K562 (cell line): Measurements from ENCODE around the gene NEK2. TPM values are rescaled to one million over a fixed set of nuclear protein-coding genes. Genes with fewer than 3 reads are reported as not detected.

Experiments
- SMAD4 ChIP-seq: fragments of 250-450 bp; sonication (Bioruptor Pico); conservative IDR thresholded peaks from 2 replicates; pipeline ENCODE4 v1.8.0; 2021; ENCODE audit warnings: inconsistent platforms, mild to moderate bottlenecking, moderate library complexity
- ZBTB11 ChIP-seq, 3 experiments: fragments of 200-800 bp in 1 of 3; fragments of 250-450 bp in 1 of 3; fragments of 450-650 bp in 1 of 3; sonication (Bioruptor Pico) in 1 of 3; sonication (Bioruptor generic) in 1 of 3; formaldehyde crosslinking in 1 of 3; IDR thresholded peaks; 2 replicates each; pipeline versions ENCODE4 v1.6.1 to v1.8.0; 2016 to 2022; ENCODE audit warnings: mild to moderate bottlenecking in 2 of 3, missing genetic modification characterization in 2 of 3, missing compliant biosample characterization in 1 of 3, moderate library complexity in 1 of 3
- ZBTB34 ChIP-seq: fragments of 250-450 bp; sonication (Bioruptor Pico); IDR thresholded peaks from 2 replicates; pipeline ENCODE4 v1.8.0; 2021; ENCODE audit warnings: mild to moderate bottlenecking, moderate library complexity
- polyA plus RNA-seq, 8 experiments: library from polyadenylated mRNA; depleted of rRNA in 4 of 8; stranded (reverse) in 5 of 8; unstranded in 3 of 8; fragments of >200 nt; fragmentation: Nextera tagmentation in 2 of 8; fragmentation: Illumina TruSeq in 1 of 8; extraction: Ambion mirVana in 2 of 8; extraction: Trizol in 1 of 8; gene quantifications; 2 replicates each; pipeline versions ENCODE4 v1.2.1 to v1.2.3, GENCODE V29; 2011 to 2014; ENCODE audit warnings: inconsistent platforms in 1 of 8, missing spikeins in 1 of 8
- total RNA-seq, 7 experiments: library from RNA; depleted of rRNA in 6 of 7; stranded (reverse); fragments of >200 nt in 6 of 7; fragmentation: Illumina TruSeq in 2 of 7; extraction: Trizol in 2 of 7; gene quantifications; 2 replicates each; pipeline versions ENCODE4 v1.2.1 to v1.2.3, GENCODE V29; 2011 to 2021; ENCODE audit warnings: low replicate concordance in 1 of 7

Gene NEK2
- total and polyA plus RNA-seq, 9 of the 15 experiments (the other 6 are each of a cell fraction or from before 2014, with no cell fraction given): 30.0 to 74.7 (median 66.4) TPM

GRCh38 chr1:211710566-211711314, 35.3 kb upstream of the NEK2 start (continued):
- TF ChIP-seq ZBTB11 (CRISPR knock-in tag; IDR thresholded peaks at IDR 0.05): peak in 1 of 3 experiments; percentile 31; a peak in 1 of 6 replicates
- TF ChIP-seq ZBTB34 (CRISPR knock-in tag): 0 out of 2 replicates have a peak, but pooled peaks have one; percentile 31
- TF ChIP-seq SMAD4: peak; percentile 51
